HEK293 (cell line): Measurements from ENCODE around the gene C1orf210.

Source experiments
- CTCF ChIA-PET: fragments of 350-600 bp; formaldehyde crosslinking; extraction: SDS; loops from one replicate; lab custom pipeline; 2021; ENCODE audit warnings: antibody characterized with exemption; lab: Yijun Ruan, JAX
- POLR2A ChIA-PET: fragments of 300-600 bp; formaldehyde crosslinking; extraction: SDS; loops from one replicate; lab custom pipeline; 2020; ENCODE audit warnings: antibody characterized with exemption, inconsistent platforms; lab: Yijun Ruan, JAX
- H3K27ac ChIP-seq: fragments of 200-500 bp; sonication (Bioruptor generic); 2 replicates; pipeline ENCODE4 v1.5.1; 2014; ENCODE audit warnings: low read depth, low read length, control low read depth, inconsistent platforms; ENCODE audit errors: extremely low read depth
- H3K36me3 ChIP-seq, 2 experiments: fragments of 200-500 bp in 1 of 2; sonication (Bioruptor generic) in 1 of 2; 1 replicate in 1 of 2; 2 replicates in 1 of 2; pipeline ENCODE4 v1.5.1; 2014 to 2017; ENCODE audit warnings: inconsistent platforms in 2 of 2, low read length in 2 of 2; ENCODE audit not compliant: control insufficient read depth in 2 of 2, insufficient read depth in 1 of 2
- H3K4me1 ChIP-seq: fragments of 200-500 bp; sonication (Bioruptor generic); 2 replicates; pipeline ENCODE4 v1.5.1; 2014; ENCODE audit warnings: mild to moderate bottlenecking, low read length, inconsistent platforms; ENCODE audit not compliant: control insufficient read depth, insufficient read depth
- H3K4me3 ChIP-seq: 2 replicates; pipeline ENCODE4 v1.5.1; 2011; ENCODE audit warnings: low read depth, mild to moderate bottlenecking, control low read depth, low read length, moderate library complexity
- H3K9me3 ChIP-seq: fragments of 200-500 bp; sonication (Bioruptor generic); 2 replicates; pipeline ENCODE4 v1.5.1; 2014; ENCODE audit warnings: low read depth, low read length, inconsistent platforms; ENCODE audit not compliant: control insufficient read depth, insufficient read depth
- FEZF1 ChIP-seq: fragments of 450-650 bp; formaldehyde crosslinking; IDR thresholded peaks from 2 replicates; pipeline ENCODE4 v1.5.1; 2016; ENCODE audit warnings: missing biosample characterization, missing genetic modification characterization
- GLIS2 ChIP-seq: fragments of 450-650 bp; formaldehyde crosslinking; IDR thresholded peaks from 2 replicates; pipeline ENCODE4 v1.5.1; 2016; ENCODE audit warnings: missing biosample characterization, missing genetic modification characterization
- KLF8 ChIP-seq: fragments of 450-650 bp; formaldehyde crosslinking; IDR thresholded peaks from 2 replicates; pipeline ENCODE4 v1.5.1; 2016; ENCODE audit warnings: missing biosample characterization, missing genetic modification characterization
- PRDM1 ChIP-seq: fragments of 450-650 bp; formaldehyde crosslinking; IDR thresholded peaks from 2 replicates; pipeline ENCODE4; 2016; ENCODE audit warnings: missing biosample characterization, missing genetic modification characterization
- SALL2 ChIP-seq: fragments of 450-650 bp; formaldehyde crosslinking; IDR thresholded peaks from 2 replicates; pipeline ENCODE4 v1.5.0; 2017; ENCODE audit warnings: missing biosample characterization, mild to moderate bottlenecking, missing genetic modification characterization, borderline replicate concordance
- SETDB1 ChIP-seq: IDR thresholded peaks from one replicate; pipeline ENCODE4 v1.6.1; 2017; ENCODE audit warnings: mild to moderate bottlenecking, low read length, moderate library complexity, mixed read lengths; ENCODE audit not compliant: insufficient read length
- SP7 ChIP-seq: fragments of 450-650 bp; formaldehyde crosslinking; IDR thresholded peaks from 2 replicates; pipeline ENCODE4 v1.5.1; 2016; ENCODE audit warnings: missing biosample characterization, missing genetic modification characterization
- TRIM28 ChIP-seq: IDR thresholded peaks from 2 replicates; pipeline ENCODE4 v1.6.1; 2011; ENCODE audit warnings: low read length, control low read depth, borderline replicate concordance
- ZBTB17 ChIP-seq: fragments of 450-650 bp; formaldehyde crosslinking; IDR thresholded peaks from 2 replicates; pipeline ENCODE4 v1.5.1; 2016; ENCODE audit warnings: missing biosample characterization, missing genetic modification characterization
- ZBTB20 ChIP-seq: fragments of 450-650 bp; formaldehyde crosslinking; IDR thresholded peaks from 2 replicates; pipeline ENCODE4 v1.5.1; 2016; ENCODE audit warnings: missing biosample characterization, missing genetic modification characterization
- ZNF202 ChIP-seq: fragments of 450-650 bp; formaldehyde crosslinking; IDR thresholded peaks from 2 replicates; pipeline ENCODE4 v1.5.1; 2016; ENCODE audit warnings: missing biosample characterization, missing genetic modification characterization, borderline replicate concordance
- ZNF366 ChIP-seq: fragments of 450-650 bp; formaldehyde crosslinking; conservative IDR thresholded peaks from 2 replicates; pipeline ENCODE4 v1.5.1; 2016; ENCODE audit warnings: missing biosample characterization, missing genetic modification characterization
- ZNF391 ChIP-seq: fragments of 450-650 bp; formaldehyde crosslinking; IDR thresholded peaks from 2 replicates; pipeline ENCODE4 v1.5.1; 2016; ENCODE audit warnings: low read depth, missing biosample characterization, missing genetic modification characterization, borderline replicate concordance
- ZNF394 ChIP-seq: fragments of 450-650 bp; formaldehyde crosslinking; IDR thresholded peaks from 2 replicates; pipeline ENCODE4 v1.5.1; 2016; ENCODE audit warnings: missing biosample characterization, missing genetic modification characterization, mild to moderate bottlenecking, moderate library complexity, borderline replicate concordance
- ZNF48 ChIP-seq: fragments of 450-650 bp; formaldehyde crosslinking; IDR thresholded peaks from 2 replicates; pipeline ENCODE4 v1.5.1; 2016; ENCODE audit warnings: missing biosample characterization, missing genetic modification characterization
- ZNF521 ChIP-seq: fragments of 450-650 bp; formaldehyde crosslinking; IDR thresholded peaks from 2 replicates; pipeline ENCODE4 v1.5.1; 2017; ENCODE audit warnings: missing biosample characterization, mild to moderate bottlenecking, missing genetic modification characterization
- ZNF670 ChIP-seq: fragments of 450-650 bp; formaldehyde crosslinking; IDR thresholded peaks from 2 replicates; pipeline ENCODE4 v1.5.1; 2016; ENCODE audit warnings: missing biosample characterization, missing genetic modification characterization, low read depth
- ZNF785 ChIP-seq: fragments of 450-650 bp; formaldehyde crosslinking; IDR thresholded peaks from 2 replicates; pipeline ENCODE4 v1.5.1; 2016; ENCODE audit warnings: missing biosample characterization, missing genetic modification characterization
- TF ChIP-seq, protein P1 (sequence below): fragments of 450-650 bp; formaldehyde crosslinking; IDR thresholded peaks from 2 replicates; pipeline ENCODE4 v1.5.1; 2016; ENCODE audit warnings: missing biosample characterization, missing genetic modification characterization
- TF ChIP-seq, protein P2 (sequence below): fragments of 450-650 bp; formaldehyde crosslinking; IDR thresholded peaks from 2 replicates; pipeline ENCODE4 v1.5.1; 2016; ENCODE audit warnings: missing biosample characterization, missing genetic modification characterization
- TF ChIP-seq, protein P3 (sequence below): fragments of 450-650 bp; formaldehyde crosslinking; IDR thresholded peaks from 2 replicates; pipeline ENCODE4 v1.5.1; 2016; ENCODE audit warnings: missing biosample characterization, missing genetic modification characterization, low read depth
- TF ChIP-seq, protein P4 (sequence below): fragments of 450-650 bp; formaldehyde crosslinking; IDR thresholded peaks from 2 replicates; pipeline ENCODE4; 2016; ENCODE audit warnings: missing biosample characterization, missing genetic modification characterization
- TF ChIP-seq, protein P5 (sequence below): fragments of 450-650 bp; formaldehyde crosslinking; IDR thresholded peaks from 2 replicates; pipeline ENCODE4 v1.5.1; 2016; ENCODE audit warnings: missing biosample characterization, missing genetic modification characterization
- TF ChIP-seq, protein P6 (sequence below): fragments of 450-650 bp; formaldehyde crosslinking; IDR thresholded peaks from 2 replicates; pipeline ENCODE4 v1.5.1; 2016; ENCODE audit warnings: missing biosample characterization, missing genetic modification characterization

C1orf210 gene

DNA sequence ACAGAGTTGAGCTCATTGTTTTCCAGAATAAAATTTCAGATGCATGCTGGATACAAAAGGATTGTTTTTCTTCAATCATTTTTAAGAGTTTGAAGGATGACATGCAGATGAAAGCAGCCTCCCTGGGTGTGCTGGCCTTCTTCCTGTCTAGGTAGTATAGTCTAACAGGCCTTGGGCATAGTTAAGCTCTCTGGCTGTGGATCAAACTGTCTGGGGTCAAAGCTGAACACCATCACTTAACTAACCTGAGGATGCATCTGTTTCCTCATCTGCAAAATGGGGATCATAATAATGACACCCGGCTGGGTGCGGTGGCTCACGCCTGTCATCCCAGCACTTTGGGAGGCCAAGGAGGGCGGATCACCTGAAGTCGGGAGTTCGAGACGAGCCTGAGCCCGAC is 9.4 kb upstream of the C1orf210 start (continued):
- TF ChIP-seq SALL2 (no peak), SP7 (tag by site-specific recombination) (no peak), TRIM28 (no peak), SETDB1 (no peak), ZNF394 (tag by site-specific recombination) (no peak), ZNF48 (tag by site-specific recombination) (no peak)

DNA sequence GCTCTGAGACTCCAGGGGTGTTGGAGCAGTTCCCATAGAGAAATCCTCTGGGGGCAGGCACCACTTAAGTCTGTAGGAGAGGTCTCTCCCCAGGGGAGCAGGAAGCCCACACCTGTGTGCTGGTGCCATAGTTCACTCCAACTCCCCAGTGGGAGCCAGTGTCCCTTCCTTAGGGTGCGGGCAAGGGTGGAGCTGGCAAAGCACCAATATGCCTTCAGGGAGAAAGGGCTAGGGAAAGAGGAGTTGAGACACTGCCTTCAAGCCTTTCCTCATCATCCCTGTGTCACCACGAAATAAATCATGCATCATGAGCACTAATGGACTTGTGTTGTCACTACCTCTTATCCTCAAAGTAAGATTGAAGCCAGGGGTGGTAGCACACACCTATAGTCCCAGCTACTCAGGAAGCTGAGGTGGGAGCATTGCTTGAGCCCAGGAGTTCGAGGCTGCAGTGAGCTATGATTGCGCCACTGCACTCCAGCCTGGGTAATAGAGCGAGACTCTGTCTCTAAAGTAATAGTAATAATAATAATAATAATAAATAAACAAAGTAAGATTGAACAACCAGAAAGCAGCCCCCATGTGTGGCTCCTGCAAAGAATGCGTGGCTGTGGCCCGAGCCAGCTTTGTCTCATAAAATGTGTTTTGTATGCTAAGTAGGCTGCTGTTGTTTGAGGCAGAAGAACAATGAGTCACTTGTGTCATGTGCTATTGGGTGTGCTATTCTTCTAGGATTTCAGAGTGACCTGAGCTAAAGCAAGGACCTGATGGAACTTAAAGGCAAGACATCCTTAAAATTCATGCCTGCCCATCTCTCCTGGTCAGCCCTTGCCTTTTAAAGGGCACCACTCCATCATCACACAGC is 8.7 kb upstream of the C1orf210 start:
- Histone ChIP-seq H3K4me3 (no peak overlapping the region), H3K9me3 (no peaks in the 10 kb centered on the region), H3K36me3 (no peaks in the 10 kb centered on the region), H3K4me1 (peaks cover 4% of the 10 kb centered on the region), H3K27ac (no peak overlapping the region)
- ChIA-PET CTCF (interaction anchor here (0.6 to 1.2 kb wide), 4 partner anchors 8 to 54 kb away, joined by 3 to 5 read pairs (median 4); partner anchors contain the start of gene C1orf210), POLR2A (no interaction called here)
- TF ChIP-seq KLF8 (tag by site-specific recombination) (0 out of 2 replicates have a peak, but pooled peaks have one; percentile 39), FEZF1 (tag by site-specific recombination) (no peak), ZNF670 (tag by site-specific recombination) (no peak), ZNF366 (tag by site-specific recombination) (0 out of 2 replicates have a peak, but pooled peaks have one; percentile 29), ZNF391 (tag by site-specific recombination) (no peak), ZNF202 (tag by site-specific recombination) (no peak), ZBTB17 (peak; percentile 52; the same call in 1 of the 2 replicates), ZBTB20 (tag by site-specific recombination) (no peak), ZNF394 (tag by site-specific recombination) (no peak), GLIS2 (tag by site-specific recombination) (no peak), PRDM1 (tag by site-specific recombination) (no peak), SALL2 (no peak), ZNF785 (tag by site-specific recombination) (no peak), ZNF521 (tag by site-specific recombination) (no peak)
- TF ChIP-seq, protein P1, sequence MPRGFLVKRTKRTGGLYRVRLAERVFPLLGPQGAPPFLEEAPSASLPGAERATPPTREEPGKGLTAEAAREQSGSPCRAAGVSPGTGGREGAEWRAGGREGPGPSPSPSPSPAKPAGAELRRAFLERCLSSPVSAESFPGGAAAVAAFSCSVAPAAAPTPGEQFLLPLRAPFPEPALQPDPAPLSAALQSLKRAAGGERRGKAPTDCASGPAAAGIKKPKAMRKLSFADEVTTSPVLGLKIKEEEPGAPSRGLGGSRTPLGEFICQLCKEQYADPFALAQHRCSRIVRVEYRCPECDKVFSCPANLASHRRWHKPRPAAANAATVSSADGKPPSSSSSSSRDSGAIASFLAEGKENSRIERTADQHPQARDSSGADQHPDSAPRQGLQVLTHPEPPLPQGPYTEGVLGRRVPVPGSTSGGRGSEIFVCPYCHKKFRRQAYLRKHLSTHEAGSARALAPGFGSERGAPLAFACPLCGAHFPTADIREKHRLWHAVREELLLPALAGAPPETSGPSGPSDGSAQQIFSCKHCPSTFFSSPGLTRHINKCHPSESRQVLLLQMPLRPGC (tag by site-specific recombination): no peak
- TF ChIP-seq, protein P2, sequence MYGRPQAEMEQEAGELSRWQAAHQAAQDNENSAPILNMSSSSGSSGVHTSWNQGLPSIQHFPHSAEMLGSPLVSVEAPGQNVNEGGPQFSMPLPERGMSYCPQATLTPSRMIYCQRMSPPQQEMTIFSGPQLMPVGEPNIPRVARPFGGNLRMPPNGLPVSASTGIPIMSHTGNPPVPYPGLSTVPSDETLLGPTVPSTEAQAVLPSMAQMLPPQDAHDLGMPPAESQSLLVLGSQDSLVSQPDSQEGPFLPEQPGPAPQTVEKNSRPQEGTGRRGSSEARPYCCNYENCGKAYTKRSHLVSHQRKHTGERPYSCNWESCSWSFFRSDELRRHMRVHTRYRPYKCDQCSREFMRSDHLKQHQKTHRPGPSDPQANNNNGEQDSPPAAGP (tag by site-specific recombination): peak; percentile 97
- TF ChIP-seq, protein P3, sequence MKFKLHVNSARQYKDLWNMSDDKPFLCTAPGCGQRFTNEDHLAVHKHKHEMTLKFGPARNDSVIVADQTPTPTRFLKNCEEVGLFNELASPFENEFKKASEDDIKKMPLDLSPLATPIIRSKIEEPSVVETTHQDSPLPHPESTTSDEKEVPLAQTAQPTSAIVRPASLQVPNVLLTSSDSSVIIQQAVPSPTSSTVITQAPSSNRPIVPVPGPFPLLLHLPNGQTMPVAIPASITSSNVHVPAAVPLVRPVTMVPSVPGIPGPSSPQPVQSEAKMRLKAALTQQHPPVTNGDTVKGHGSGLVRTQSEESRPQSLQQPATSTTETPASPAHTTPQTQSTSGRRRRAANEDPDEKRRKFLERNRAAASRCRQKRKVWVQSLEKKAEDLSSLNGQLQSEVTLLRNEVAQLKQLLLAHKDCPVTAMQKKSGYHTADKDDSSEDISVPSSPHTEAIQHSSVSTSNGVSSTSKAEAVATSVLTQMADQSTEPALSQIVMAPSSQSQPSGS (tag by site-specific recombination): no peak
- TF ChIP-seq, protein P4, sequence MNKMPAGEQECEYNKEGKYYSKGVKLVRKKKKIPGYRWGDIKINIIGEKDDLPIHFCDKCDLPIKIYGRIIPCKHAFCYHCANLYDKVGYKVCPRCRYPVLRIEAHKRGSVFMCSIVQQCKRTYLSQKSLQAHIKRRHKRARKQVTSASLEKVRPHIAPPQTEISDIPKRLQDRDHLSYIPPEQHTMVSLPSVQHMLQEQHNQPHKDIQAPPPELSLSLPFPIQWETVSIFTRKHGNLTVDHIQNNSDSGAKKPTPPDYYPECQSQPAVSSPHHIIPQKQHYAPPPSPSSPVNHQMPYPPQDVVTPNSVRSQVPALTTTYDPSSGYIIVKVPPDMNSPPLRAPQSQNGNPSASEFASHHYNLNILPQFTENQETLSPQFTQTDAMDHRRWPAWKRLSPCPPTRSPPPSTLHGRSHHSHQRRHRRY (tag by site-specific recombination): no peak
- TF ChIP-seq, protein P5, sequence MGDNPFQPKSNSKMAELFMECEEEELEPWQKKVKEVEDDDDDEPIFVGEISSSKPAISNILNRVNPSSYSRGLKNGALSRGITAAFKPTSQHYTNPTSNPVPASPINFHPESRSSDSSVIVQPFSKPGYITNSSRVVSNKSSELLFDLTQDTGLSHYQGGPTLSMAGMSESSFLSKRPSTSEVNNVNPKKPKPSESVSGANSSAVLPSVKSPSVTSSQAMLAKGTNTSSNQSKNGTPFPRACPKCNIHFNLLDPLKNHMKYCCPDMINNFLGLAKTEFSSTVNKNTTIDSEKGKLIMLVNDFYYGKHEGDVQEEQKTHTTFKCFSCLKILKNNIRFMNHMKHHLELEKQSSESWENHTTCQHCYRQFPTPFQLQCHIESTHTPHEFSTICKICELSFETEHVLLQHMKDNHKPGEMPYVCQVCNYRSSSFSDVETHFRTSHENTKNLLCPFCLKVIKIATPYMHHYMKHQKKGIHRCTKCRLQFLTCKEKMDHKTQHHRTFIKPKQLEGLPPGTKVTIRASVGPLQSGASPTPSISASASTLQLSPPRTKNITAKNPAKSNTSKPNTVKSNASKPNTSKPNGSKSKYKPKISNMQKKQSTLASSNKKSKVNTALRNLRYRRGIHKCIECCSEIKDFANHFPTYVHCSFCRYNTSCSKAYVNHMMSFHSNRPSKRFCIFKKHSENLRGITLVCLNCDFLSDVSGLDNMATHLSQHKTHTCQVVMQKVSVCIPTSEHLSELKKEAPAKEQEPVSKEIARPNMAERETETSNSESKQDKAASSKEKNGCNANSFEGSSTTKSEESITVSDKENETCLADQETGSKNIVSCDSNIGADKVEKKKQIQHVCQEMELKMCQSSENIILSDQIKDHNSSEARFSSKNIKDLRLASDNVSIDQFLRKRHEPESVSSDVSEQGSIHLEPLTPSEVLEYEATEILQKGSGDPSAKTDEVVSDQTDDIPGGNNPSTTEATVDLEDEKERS (tag by site-specific recombination): no peak
- TF ChIP-seq, protein P6, sequence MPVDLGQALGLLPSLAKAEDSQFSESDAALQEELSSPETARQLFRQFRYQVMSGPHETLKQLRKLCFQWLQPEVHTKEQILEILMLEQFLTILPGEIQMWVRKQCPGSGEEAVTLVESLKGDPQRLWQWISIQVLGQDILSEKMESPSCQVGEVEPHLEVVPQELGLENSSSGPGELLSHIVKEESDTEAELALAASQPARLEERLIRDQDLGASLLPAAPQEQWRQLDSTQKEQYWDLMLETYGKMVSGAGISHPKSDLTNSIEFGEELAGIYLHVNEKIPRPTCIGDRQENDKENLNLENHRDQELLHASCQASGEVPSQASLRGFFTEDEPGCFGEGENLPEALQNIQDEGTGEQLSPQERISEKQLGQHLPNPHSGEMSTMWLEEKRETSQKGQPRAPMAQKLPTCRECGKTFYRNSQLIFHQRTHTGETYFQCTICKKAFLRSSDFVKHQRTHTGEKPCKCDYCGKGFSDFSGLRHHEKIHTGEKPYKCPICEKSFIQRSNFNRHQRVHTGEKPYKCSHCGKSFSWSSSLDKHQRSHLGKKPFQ (tag by site-specific recombination): no peak
